GM18498 (cell line): Measurements from ENCODE around the gene SMAD9.
A peak's percentile ranks its signal among the peaks of the same experiment; 100 is the strongest.

Source experiments
- ATAC-seq: cut with Tn5 transposase; IDR thresholded peaks from one replicate; pipeline ENCODE4 v1.9.1; 2021; ENCODE audit warnings: mild to moderate bottlenecking, moderate library complexity; ENCODE audit not compliant: unreplicated experiment

The SMAD9 gene

DNA sequence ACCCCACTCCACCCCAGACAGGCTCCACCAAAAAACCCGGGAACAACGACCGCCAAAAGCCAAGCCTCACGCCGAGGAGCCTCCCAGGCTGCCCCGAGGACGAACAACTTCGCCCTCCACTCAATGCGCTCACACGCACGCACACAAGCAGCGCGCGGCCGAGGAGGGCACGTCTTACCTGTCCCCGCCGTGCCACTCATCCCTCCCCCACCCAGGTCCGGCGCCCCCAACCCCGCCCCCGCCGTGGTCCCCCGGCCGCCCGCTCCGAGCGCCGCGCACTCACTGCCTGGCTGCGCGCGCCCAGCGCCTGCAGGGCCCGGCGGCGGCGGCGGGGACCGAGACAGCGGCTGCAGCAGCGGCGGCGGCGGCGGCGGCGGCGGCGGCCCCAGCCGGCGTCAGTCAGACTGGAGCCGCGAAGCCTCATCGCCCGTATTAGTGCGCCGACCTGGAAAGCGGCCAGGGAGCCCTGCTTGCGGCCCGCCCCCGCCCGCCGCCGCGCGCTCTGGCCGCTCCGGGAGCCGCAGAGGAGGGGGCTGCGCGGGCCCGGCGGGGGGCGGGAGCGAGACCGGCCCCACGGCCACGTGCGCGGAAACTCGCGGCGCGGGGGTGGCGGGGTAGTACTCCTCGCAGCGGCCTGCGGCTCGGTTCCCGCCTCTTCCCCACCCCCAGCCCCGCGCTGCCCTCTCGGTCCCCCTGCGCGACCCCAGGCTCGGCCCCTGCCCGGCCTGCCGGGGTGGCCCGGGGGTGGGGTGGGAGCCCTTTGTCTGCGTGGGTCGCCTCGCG lies at the start of gene SMAD9:
TSS of gene SMAD9 (minus strand) at position 406 of the 783 bp plus-strand sequence. CDS start 40,549 bp downstream, outside the sequence.
- ATAC-seq = peak; percentile 77

DNA sequence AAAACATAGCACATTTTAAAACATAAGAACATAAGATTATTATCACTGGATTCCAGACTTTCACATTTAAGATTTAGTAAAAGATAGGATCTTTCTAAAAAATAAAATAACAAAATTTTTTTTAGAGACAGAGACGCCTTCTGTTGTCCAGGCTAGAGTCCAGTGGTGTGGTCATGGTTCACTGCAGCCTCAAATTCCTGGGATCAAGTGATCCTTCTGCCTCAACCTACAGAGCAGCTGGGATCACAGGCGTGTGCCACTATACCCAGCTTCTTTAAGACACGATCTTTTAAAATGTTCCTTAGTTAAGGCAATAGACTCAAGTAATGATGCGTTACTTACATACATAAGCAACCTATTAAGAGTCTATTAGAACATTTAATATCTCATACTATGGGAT lies 46.4 kb upstream of the SMAD9 start:
- no peak for ATAC-seq

DNA sequence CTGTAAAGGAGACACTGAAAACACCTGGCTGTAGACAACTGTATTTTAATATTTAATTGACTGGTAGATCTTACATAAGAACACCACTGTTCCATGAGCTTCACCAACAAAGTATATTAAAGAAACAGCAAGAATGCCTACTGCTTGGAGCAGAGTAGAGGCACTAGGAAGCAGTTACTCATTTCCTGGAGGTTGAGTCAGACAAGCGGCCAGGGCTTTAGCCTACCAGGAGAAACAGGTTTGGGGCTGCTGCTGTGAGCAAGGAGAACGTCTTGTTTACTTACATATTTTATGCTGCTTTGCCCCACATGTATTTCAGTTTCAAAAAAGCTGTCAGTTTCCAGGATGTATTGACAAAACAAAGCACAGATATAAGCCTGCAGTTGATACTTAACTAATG lies 45.7 kb upstream of the SMAD9 start:
- no peak for ATAC-seq

DNA sequence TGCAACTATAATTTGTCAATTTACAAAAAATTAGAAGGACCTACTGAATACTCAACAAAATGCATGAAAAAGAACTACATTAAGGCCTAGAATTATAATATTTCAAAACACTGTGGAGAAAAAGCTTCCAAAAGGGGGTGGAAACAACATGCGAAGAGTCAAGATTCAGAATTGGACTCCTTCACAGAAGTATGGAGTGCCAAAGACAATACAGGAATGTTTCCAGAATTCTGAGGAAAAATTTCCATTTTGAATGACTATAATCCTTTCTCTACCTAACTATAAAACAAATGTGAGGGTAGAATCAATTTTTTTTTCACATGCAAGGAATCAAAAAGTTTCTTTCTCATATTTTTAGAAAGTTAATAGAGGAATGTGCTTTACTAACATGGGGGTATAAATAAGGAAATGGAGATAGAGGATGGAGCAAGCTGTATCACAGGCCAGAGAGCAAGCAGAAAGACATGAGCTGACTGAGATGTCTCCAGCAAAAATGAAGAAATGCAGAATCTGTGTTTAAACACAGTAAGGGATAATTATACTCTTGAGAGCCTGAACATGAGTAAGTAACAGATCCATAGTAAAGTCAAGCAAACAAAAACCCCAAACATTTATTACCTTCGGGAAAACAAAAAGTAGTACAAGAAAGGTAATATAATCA lies 39.5 kb upstream of the SMAD9 start:
- ATAC-seq = no peak

DNA sequence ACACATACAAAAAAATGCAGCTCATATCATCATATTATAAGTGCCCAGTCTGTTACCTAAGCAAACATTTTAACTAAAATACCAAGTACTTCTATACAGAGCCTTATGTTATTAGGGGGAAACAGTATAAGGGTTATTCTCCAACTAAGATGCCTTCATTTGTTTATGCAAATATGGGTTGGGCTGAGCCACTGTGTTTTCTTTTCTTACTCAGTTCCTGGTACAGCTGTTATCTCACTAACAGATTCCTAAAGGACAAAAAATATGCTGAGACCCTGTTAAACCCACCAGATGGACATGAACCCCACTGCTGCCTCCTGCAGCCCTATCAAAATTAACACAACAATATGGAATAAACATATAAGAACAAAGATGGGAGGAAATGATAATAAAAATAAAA lies 34.5 kb upstream of the SMAD9 start:
- no peak for ATAC-seq

DNA sequence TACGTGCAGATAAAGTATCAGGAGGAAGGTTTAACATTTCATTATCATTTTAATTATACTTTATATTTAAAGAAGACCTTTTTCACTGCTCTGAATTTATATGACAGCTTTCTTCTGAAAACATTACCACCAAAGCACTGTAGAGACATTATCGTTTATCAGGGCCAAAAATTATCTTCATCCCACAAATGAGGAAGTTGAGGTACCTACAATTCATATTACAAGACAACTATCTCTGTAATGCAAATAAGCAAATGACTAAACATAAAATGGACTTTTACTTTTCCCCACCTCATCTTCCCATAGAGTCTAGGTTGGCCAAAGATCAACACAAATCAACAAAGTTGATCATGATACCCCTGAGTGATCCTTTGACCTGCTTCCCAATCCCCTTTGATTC lies 30.9 kb upstream of the SMAD9 start:
- ATAC-seq = no peak

DNA sequence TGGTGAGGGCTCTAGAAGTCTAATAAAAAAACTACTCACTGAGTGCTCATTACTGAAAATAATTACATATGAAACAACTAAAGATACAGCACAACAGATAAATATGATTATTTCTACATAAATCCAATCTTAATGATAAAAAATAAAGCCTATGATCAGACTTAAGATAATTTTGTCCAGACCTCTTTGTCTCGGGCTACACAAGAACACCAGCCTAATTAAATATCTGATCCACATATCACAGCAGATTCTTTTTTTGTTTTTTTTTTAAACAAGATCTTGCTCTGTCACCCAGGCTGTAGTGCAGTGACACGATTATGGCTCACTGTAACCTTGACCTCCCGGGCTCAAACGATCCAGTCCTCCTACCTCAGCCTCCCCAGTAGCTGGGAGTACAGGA lies 30.3 kb upstream of the SMAD9 start:
- ATAC-seq = no peak

DNA sequence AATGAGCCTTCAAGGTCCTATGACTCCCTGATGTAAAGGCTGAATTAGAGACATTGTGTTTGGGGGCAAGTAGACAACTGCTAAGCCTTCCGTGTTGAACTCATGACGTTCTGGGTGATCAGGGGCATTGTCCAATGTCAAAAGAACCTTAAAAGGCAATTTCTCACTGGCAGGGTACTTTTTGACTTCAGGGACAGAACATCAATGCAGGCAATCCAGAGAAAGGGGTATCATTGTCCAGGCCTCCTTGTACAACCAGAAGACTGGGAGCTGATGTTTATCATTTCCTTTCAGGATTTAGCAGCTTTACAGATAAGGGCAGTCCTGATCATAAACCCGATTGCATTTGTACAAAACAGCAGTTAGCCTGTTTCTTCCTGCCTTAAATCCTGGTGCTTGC lies 25.0 kb upstream of the SMAD9 start:
- no peak for ATAC-seq

DNA sequence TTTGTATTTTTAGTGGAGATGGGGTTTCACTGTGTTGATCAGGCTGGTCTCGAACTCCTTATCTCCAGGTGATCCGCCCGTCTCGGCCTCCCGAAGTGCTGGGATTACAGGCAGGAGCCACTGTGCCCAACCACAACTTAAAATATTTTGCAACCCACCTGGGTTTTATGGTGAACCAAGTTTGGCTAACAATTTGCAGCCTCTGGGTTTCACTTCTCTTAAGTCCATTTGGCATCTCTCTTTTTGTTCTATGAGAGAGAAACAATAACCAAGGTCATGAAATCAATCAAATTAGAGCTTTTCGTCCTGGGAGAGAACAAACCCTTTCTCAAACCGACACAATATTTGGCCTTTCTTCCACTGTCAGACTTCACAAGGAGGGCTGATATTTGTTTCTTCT lies 5.6 kb upstream of the SMAD9 start:
- ATAC-seq = no peak

DNA sequence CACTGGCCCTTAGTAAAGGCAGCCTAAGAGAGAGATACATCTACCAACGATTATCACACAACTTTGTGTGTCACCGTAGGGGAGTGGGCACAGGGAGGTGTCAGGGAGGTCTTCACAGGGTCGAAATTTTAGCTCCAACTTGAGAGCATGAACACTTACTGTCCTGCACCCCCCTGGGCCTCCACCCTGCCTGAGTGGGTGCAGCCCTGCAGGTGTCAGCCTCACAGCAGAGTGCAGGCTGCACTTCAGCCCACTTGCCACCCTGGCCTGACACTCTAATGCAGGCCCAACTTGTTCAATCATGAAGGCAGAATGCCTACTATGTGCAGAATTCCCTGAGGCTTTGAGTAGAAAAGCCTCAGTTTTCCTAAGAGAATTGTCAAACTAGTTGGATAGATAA lies 4.0 kb upstream of the SMAD9 start:
- ATAC-seq = no peak

DNA sequence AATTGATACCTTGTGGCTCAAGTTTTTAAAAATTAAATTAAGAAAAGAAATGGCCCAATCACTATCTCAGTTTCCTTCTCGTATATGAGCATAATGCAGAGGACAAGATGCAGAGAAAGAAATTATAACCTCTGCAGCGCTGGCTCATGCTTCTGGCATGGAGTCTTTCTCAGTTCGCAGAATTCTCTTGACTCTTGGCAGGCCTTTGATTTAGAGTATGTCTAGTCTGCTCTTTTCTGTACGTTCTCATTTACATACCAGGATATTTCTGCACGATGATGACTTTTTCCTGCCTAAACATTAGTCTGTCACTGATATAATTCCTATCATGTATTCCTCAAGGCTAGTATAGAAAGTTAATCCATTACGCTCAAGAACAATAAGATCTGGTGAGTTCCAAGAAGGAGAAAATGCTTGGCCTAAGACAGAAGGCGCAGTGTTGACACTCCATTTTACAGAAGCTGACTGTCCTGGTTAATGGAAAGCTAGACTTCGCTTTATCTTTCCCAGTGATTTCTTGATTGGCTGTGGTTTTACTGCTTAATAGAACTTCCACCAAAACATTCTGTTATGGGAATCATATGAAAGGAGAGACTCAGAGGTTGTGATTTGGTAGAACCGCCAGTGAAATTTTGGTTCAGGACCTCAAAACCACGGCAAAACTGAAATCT lies 1.7 kb upstream of the SMAD9 start:
- ATAC-seq = no peak

DNA sequence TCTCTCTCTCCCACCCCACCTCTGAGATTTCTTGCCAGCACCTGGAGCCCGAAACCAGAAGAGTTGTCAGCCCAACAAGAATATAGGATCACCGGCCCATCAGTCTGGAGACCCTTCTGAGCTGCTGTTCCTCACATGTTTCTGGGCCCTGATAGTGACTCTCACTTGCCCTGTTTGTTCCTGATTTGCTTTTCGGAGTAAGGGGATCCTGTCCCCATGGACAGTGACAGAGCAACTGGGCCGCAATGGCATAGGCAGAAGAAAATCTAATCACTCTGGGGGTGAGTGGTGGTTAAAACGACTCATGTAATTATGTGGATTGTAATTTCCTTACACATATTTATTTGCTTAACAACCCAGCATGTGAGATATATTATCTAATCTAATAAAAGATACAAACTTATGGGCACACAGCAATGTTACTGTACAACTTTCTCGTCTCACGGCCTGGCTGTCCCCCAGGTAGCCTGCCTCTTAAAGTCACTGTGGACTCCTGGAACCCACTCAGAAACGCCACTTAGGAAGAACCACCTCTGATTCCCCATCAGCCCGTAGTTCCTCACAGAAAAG lies 663 bp upstream of the SMAD9 start:
- no peak for ATAC-seq

DNA sequence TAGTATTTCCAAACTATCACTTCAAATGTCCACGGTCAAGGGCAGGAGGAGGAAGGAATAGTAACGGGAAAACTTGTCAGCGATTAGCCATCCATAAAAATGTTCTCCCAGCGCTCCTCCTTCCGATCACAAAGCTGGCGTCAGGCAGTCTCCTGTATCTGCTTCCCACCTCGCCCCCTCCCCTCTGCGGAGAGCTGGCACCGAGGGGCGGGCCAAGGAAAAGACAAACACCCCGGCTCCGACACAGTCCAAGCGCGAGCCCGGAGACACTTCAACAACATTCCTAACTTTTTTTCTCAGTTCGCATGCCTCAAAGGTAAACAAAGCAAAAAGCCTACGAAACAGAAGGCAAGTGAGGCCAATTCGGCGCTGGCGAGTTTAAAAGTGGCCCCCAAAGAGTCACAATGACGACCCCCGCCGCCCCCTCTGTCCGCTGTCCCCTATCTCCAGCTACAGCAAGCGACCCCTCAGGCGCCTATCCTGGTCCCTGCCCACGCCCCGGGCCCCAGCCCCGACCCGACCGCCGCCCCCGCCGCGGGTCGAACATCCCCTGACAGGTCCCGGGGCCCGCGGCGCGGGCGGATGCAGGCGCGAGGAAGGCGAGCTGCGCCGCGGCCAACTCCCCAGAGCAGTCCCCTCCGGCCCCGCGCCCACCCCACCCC lies 736 bp downstream of the SMAD9 start:
- ATAC-seq = peak; percentile 12

DNA sequence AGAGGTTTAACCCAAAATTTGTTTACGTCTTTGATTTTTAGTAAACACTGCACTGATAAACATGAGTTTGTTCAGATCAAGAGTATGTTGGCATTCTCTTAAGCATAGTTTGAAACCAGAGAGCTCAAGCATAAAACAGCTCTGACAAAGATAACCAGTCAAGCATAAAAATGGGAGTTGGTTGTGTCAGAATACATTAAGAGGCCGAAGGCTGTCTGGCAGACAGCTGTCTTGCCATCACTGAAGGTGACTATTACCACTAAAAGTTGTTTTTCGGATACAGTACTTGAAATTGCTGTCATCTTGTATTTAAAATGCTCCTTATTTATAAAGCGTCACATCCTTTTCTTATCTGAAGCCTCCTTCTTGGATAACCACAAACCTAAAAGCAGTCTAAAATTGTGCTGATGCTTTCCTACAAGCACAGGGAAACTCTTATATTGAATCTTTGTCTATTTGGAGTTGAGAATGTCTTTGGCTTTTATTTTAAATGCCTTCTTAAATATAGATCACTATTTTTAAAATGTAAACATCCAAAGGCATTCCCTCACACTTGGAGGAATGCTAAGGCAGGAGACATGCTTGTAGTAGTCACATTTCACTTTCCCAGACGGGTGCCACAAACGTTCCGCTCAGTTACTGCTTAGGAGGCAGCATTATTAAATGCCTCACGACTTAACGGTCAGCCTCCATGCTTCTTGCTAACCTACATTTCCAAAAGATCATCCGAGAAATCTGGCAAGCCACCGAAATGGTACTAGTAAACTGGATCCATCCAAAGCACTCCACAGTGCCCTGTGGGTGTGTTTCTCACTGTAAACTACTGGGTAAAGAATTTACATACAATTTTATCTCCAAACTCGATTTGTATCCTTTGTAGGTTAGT lies 1.5 kb downstream of the SMAD9 start:
- no peak for ATAC-seq

DNA sequence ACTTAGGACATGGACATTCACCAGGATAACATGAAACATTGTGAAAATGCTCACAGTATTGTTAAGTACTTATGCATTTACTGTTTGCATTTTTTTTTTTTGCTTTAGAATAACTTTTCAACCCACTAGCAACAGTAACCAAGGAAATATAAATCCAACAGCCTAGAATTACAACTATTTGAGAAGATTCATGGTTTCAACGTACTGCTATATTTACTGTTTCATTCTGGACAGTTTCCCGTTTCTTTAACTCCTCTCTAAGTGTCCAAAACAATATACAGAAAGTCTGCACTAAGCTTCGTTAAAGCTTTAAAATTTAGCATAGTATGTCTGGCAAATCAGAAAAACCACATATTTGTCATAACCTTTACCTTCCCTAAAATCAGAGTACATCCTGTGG lies 2.7 kb downstream of the SMAD9 start:
- no peak for ATAC-seq

DNA sequence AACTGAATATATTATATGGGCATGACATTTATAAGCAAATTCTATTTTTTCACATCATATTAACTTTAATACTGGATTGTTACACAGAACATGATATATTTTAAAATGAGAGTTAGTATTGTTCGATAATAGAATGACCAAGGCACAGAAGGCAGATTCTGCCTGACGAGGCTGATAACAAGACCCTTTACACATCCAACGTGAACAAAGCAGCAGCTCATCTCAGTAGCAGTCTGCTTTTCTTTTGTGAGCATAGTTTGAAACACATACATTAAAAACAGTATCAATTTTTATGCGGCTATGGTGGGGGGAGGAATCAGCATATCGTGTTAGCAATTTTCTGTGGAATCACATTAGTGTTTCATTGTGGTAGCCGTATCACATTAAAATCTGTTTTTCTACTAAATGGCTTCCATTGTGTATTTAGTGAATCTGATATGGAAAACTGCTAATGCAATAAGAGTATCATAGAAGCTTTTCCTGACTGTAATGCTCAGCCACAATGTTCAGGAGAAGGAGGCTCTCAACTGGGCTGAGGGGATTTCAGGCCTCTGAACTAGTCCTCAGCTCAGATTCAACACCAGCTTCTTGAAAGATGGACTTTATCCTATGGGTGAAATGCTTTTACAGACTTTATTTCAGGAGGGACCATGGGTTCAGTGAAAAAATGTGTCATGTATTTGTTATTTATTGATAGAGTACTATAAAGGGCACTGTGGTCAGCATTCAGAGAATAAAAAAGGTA lies 4.0 kb downstream of the SMAD9 start:
- ATAC-seq = no peak

DNA sequence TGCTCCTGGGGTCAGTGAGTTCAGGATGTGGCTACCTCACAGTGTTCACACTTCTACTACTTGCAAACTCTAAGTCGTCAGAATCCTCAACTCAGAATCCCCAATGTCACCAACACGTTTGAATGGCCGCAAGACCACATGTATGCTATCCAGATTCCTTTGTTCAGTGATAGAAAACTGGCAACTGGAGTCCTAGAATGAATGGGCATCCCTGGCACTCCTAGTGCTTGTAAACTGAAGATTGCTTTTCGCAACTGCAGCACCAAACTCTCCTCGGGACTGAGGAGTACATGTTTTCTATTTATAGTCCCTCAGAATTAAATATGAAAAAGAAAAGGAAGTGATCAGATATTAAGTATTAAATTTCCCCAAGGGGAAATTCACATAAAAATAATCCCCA lies 4.9 kb downstream of the SMAD9 start:
- no peak for ATAC-seq

DNA sequence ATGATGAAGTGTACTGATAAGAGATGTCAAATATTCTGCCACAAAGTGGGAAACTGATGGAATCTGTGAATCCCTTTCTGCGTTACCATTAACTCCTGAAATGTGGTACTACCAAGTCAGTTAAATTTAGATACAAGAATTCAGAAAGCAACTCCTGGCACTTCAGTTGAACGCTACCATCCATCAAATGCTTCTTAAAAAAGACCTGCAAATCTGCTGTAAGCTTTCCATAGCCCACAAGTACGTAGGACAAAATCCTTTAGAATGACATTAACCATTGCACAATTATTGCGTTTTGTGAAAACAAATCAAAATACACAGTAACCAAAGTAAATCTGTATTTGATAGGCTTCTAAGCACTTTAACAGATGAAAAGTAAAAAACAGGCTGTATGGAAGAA lies 5.4 kb downstream of the SMAD9 start:
- ATAC-seq = no peak

DNA sequence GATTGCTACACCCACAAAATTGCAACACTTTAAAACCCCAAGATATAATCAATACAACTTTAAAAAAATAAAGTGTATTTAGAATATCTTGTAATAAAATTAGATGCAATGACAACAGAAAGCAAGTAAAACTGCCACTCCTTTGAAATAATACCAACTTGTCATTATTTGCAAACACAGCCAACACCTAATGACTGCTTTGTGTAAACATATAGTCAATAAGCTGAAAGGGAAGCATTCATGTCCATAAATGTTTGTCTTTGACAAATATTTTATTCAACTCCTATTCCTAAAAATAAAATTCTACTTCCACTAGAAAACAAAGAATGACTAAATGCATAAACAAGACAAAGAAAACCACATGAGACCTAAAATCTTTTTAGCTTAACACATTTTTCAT lies 6.6 kb downstream of the SMAD9 start:
- ATAC-seq = no peak

DNA sequence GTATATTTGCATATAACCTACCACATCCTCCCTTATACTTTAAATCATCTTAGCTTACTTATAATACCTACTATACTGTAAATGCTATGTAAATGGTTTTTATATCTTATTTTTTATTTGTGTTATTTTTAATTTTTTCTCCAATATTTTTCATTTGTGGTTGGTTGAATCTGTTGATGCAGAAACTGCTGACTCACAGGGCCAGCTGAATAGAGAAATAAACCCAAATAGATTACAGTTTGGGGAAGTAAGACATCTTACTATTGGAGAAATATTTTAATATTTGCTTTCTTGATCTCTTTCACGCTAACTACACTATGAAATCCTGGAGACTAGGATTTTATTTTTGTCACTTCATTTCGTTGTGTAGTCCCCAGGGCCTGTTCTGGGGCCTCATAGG lies 7.1 kb downstream of the SMAD9 start:
- no peak for ATAC-seq
